NCI-H146 treated with DMSO at 0.1 percent for 48 hours (cell line): ENCODE data around the gene ACOXL.

Experiments
- DNase-seq: peaks from one replicate; lab custom pipeline; 2025; ENCODE audit not compliant: unreplicated experiment; lab: John Stamatoyannopoulos, UW

Gene ACOXL

GRCh38 chr2:110906613-110907298 lies 174.4 kb downstream of the ACOXL start:
- no peak for DNase-seq

- DNase-seq = no peak
Observed at GRCh38 chr2:110909501-110909900, 177.1 kb downstream of the ACOXL start.

- DNase-seq = no peak
Observed at GRCh38 chr2:110910423-110910822, 178.1 kb downstream of the ACOXL start.

GRCh38 chr2:110919738-110920137 lies 187.4 kb downstream of the ACOXL start:
- DNase-seq = no peak

- no peak for DNase-seq
Observed at GRCh38 chr2:110925479-110925878, 193.1 kb downstream of the ACOXL start.

- DNase-seq = no peak
Observed at GRCh38 chr2:110927526-110927925, 195.2 kb downstream of the ACOXL start.

- DNase-seq = no peak
Observed at GRCh38 chr2:110929528-110929927, 197.2 kb downstream of the ACOXL start.

- DNase-seq = no peak
Observed at GRCh38 chr2:110931648-110932047, 199.3 kb downstream of the ACOXL start.

GRCh38 chr2:110933420-110933819 lies 201.0 kb downstream of the ACOXL start:
- DNase-seq = no peak

GRCh38 chr2:110934948-110935347 lies 202.6 kb downstream of the ACOXL start:
- no peak for DNase-seq

- no peak for DNase-seq
Observed at GRCh38 chr2:110940376-110940910, 208.1 kb downstream of the ACOXL start.

GRCh38 chr2:110941226-110941625 lies 208.9 kb downstream of the ACOXL start:
- DNase-seq = no peak

- no peak for DNase-seq
Observed at GRCh38 chr2:110943070-110943634, 210.8 kb downstream of the ACOXL start.

GRCh38 chr2:110946902-110947301 lies 214.5 kb downstream of the ACOXL start:
- no peak for DNase-seq

- peak; percentile 36 for DNase-seq
Observed at GRCh38 chr2:110948027-110948674, 215.8 kb downstream of the ACOXL start.

- DNase-seq = no peak
Observed at GRCh38 chr2:110950281-110950680, 217.9 kb downstream of the ACOXL start.

GRCh38 chr2:110955045-110955444 lies 222.7 kb downstream of the ACOXL start:
- DNase-seq = no peak

- no peak for DNase-seq
Observed at GRCh38 chr2:110955556-110955955, 223.2 kb downstream of the ACOXL start.

GRCh38 chr2:110957293-110957692 lies 224.9 kb downstream of the ACOXL start:
- DNase-seq = no peak

- DNase-seq = no peak
Observed at GRCh38 chr2:110958346-110959119, 226.2 kb downstream of the ACOXL start.

GRCh38 chr2:110959198-110959597 lies 226.8 kb downstream of the ACOXL start:
- DNase-seq = no peak
